Measurements from ENCODE around the gene MBD3.
"Not testable (repeated sequence)": the region's sequence is repeated elsewhere in the genome, so short reads cannot be mapped to it uniquely, and the experiment has no call there.

The MBD3 gene

DNA sequence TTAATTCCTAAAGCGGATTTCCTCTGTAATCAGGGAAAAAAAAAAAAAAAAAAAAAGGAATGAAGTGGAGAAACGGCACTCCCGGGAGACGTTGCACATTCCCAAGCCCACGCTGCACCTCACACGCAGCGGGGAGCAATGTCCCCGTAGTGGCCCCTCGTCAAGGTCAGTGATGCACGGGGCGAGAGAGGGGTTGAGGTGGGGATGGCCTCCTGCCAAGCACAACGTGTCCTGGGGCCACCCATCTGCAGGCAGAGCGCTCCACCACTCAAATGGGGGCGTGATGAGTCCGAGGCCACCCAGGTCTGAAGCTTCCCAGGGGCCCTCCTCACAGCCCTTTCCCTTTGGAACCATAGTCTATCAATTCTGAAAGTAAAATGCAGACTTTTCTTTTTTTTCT lies 53.7 kb downstream of the MBD3 start:
- DNase-seq = no peak

DNA sequence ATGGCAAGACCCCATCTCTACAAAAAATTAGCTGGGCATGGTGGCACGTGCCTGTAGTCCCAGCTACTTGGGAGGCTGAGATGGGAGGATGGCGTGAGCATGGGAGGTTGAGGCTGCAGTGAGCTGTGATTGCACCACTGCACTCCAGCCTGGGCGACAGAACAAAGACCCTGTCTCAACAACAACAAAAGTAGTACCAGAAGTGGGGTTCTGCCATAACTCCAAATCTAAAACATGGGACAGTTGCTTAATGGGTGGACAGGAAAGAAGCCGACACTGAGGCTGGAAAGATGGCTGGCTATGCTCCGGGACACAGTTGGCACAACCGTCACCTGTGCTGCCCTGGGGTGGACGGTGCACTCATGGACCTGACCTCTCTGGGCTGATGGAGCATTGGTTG lies 57.0 kb downstream of the MBD3 start:
- not testable (repeated sequence) for DNase-seq

DNA sequence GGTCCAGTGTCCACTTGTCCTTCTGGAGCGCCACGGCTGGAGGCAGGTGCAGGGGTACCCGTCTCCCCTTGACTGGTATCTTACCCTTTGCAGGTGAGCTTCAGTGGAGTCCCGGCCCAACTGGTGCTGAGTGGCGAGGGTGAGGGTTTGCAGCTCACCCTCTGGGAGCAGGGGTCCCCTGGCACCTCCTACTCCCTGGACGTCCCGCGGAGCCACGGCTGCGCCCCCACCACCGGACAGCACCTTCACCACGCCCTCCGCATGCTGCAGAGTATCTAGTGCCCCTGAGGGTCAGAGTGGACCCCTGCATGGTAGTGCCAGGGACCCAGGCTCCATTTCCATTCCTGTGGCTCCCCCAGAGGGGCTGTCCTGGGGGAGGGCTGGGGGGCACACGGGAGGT lies 57.7 kb downstream of the MBD3 start:
- no peak for DNase-seq

DNA sequence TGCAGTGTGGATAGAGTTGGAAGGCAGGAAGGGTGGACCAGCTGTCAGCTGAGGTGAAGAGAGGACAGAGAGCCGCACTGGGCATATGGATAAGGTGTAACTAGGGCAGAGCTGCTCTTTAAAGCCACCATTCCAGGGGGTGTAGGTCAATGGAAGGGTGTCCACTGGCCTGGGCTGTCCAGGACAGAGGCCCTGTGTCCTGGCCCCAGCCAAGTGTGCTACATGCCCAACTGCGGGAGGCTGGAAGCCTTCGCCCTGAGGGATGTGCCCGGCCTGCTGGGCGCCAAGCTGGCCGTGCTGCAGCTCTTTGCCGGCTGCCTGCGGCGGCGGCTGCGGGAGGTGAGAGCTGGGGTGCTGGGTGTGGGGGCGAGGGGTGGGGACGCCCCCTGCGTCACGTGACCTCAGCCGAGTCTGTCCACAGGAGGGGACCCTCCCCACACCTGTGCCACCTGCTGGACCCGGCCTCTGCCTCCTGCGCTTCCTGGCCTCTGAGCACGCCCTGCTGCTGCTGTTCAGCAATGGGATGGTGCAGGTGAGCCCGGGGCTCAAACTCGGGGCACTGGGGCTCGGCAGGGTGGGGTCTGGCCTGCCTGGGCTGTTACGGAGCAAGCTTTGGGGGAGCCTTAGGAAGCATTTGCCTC lies 59.0 kb downstream of the MBD3 start:
- no peak for DNase-seq

DNA sequence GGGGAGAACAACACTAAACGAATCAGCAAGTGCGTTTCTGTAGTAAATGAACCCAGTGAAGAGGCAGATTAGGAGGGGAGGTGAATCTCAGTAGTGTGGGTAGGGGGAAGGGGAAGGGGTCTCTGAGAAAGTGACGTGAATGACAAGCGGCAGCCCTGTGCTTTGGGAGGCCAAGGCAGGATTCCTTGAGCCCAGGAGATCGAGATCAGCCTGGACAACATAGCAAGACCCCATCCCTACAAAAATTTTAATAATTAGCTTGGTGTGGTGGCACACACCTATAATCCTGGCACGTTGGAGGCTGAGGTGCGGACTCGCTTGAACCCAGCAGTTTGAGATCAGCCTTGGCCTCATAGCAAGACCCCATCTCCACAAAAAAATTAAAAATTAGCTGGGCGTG lies 60.7 kb downstream of the MBD3 start:
- DNase-seq = no peak

DNA sequence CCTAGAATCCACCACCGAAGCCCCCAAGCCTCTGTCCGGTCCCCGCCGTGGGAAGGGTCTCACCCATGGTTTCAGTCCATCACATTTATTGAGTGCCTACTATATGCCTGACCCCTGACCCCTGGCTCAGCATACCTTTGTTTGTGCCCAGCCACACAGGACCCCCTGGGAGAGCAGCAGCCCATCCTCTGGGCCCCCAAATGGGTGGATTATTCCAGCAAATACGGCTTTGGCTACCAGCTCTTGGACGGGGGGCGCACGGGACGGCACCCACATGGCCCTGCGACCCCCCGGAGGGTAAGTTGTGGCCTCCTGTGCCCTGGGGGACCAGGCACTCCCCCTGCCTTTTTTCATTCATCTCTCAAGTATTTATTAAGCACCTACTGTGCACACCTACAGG lies 61.1 kb downstream of the MBD3 start:
- DNase-seq = no peak

DNA sequence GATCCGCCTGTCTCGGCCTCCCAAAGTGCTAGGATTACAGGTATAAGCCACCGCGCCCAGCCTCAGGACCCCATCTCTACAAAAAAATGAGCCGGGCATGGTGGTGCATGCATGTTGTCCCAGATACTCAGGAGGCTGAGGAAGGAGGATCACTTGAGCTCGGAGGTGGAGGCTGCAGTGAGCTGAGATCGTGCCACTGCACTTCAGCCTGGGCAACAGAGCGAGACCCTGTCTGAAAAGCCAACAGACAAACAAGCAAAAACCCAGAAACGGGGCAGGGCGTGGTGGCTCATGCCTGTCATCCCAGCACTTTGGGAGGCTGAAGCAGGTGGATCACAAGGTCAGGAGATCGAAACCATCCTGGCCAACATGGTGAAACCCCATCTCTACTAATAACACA lies 61.8 kb downstream of the MBD3 start:
- DNase-seq = not testable (repeated sequence)

DNA sequence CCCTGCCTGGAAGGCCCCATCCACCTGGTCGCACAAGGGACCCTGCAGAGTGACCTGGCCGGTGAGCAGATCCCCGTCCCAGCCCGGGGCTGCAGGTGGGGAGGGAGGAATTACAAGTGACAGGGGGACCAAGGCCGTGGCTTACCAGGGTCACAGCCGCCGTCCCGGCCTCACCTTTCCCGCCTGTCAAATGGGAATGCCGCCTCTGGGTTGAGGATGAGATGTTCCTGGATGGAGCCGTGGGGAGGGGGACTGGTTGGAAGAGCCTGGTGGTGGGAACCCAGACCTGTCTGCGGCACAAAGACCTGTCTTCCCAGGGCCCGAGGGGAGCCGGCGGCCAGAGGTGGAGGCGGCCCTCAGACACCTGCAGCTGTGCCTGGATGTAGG lies 63.2 kb downstream of the MBD3 start:
- DNase-seq = no peak

DNA sequence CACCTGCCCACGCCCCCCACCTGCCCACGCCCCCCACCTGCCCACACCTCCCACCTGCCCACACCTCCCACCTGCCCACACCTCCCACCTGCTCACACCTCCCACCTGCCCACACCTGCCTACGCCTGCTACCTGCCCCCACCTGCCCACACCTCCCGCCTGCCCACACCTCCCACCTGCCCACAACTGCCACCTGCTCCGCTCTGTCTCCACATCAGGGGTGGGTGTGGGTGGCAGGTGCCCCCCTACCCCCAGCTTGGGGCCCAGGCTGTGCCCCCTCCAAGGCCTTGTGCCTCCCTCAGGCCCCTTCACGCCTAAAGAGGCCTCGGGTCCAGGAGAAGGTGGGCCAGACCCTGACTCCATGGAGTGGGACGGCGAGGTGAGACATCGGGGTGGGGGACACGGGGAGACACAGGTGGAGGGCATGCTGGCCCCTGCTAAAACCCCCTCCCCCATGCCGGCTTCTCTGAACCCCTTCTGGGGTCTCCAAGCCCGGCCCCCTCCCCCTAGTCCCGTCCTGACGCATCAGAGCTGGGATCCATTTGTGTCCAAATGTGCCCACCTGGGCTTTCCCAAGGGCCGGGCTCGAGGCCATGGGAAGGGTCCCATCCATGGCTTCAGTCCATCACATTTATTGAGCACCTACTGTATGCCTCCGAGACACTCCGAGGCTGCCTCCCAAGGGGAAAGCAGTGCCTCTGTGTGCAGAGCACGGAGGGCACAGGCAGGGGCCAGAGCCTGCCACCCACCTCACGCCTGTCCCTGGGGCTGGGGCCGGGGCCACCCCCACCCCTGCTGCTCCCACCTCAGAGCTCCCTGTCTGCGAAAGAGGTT lies 63.9 kb downstream of the MBD3 start:
- no peak for DNase-seq

DNA sequence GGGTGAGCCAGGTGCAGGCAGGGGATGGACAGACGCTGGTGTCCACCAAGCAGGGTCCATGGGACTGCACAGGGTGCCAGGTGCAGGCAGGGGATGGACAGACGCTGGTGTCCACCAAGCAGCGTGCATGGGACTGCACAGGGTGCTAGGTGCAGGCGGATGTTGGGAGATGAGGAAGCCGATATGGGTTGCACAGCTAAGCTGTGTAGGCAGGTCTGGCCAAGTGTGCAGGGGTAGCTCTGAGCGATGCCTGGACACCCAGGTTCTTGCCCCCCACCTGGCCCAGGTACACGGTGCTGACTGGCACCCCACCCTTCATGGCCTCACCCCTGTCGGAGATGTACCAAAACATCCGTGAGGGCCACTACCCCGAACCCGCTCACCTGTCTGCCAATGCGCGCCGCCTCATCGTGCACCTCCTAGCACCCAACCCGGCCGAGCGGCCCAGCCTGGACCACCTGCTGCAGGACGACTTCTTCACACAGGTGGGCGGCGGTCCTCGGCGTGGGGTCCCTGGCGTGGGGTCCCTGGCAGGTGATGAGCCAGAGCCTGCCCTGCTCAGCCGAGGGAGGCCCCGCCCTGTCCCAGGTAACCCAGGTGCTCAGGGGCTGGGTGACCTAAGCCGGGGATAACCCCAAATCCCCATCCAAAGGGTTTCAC lies 64.9 kb downstream of the MBD3 start:
- DNase-seq = no peak

DNA sequence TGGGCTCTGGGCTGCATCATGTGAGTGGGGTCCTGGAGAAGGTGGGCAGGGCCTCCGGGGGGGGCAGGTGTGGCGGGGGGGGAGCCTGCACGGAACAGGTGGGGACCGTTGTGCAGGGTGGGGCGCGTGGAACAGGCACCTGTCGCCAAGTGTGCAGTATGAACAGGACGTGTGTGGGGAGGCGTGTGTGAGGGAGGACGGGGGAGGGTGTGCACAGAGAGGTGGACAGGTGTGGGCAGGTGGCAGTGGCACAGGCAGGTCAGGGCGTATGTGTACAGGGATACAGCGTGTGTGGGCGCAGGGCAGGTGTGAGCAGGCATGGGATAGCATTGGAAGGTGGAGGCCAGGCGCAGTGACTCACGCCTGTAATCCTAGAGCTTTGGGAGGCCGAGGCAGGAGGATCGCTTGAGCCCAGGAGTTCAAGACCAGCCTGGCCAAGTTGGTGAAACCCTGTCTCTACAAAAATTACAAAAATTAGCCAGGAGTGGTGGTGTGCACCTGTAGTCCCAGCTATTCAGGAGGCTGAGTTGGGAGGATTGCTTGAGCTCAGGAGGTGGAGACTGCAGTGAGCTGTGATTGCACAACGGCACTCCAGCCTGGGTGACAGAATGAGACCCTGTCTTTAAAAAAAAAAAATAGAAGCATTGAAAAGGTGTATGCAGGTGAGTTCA lies 65.6 kb downstream of the MBD3 start:
- no peak for DNase-seq

DNA sequence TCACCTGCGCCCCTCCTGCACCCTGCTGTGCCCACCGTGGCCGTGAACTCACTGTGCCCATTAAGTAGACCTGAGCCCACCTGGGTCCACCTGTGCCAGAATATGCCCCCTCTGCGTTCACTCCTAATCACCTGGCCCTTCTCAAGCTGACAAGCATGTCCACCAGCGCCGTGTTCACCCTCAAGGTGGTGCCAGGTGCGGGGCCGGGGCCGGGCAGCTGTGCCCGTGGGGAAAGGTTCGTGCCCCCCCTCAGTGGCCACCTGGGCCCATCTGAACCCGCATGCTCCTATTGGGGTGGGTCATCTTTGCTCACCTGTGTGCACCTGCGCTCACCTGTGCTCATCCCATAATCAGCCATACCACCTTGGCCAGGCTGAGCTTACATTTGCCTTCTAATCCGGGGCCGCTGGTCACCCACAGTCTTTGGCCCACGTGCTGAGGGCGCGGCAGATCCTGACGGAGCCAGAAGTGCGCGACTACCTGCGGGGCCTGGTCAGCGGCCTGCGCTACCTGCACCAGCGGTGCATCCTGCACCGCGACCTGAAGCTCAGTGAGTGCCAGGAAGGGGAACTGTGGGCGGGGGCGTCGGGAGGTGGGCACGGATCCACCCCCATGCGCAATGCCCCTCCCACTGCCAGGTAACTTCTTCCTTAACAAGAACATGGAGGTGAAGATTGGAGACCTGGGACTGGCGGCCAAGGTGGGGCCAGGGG lies 66.4 kb downstream of the MBD3 start:
- no peak for DNase-seq

DNA sequence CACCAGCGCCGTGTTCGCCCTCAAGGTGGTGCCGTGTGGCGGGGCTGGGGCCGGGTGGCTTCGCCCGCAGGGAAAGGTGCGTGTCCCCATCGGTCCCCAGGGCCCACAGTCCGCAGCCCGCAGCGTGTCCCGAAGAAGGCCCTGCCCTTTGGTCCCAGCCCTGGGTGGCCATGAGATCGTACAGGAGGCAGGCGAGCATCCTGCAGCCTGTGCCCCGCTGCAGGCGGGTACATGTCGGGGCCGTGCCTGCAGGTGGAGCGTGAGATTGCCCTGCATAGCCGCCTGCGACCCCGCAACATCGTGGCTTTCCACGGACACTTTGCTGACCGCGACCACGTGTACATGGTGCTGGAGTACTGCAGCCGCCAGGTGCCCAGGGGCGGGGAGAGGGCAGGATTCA lies 67.3 kb downstream of the MBD3 start:
- DNase-seq = no peak

DNA sequence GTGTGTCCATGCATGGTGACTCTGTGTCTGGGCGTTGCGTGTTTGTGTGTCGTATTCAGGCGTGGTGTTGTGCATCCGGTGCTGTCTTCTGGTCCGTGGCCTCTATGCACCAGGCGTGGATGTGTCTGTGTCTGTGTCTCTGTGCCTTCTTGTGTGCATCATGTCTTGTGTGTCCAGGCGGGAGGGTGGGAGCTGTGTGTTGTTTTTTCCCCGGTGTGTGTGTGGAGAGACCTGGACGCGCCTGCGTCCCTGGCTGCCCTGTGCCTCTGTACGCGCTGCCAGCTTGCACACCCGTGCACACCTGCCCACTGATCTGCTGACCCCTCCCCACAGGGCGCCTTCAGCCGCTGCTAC lies 67.7 kb downstream of the MBD3 start:
- DNase-seq = no peak

DNA sequence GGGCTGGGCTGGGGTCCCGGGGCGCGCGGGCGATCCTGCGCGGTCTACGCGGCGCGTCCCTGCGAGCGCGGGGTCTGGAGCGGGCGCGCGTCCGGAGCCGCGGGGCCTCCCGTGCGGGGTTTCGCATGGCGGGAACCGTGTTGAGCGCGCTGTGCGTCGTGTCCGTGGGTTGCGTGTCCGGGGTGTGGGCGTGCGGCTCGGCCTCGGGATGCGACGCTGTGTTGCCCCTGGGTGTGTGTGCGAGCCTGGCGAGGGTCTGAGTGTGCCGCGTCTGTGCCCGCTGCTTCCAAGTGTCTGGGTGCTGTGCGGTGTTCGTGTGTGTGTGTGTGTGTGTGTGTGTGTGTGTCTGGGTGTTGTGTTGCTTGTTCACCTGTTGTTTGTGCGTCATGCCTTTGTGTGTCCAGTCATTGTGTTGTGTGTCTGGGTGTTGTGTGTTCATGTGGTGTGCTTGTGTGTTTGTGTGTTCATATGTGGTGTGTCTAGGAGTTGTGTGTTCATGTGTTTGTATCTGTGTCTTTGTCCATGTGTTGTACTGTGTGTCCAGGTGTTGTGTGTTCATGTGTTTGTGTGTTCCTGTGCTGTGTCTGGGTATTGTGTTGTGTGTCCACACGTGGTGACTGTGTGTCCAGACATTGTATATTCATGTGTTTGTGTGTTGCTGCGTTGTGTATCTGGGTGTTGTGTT lies 68.2 kb downstream of the MBD3 start:
- no peak for DNase-seq
